GM12801 (cell line): Measurements from ENCODE around the gene ALOX5AP.

ENCODE experiments used
- TF ChIP-seq, protein P1 (sequence below): IDR thresholded peaks from one replicate; pipeline ENCODE4 v1.5.1; 2011; ENCODE audit warnings: control low read depth; ENCODE audit not compliant: insufficient read length; ENCODE audit errors: extremely low read depth

ALOX5AP gene

DNA sequence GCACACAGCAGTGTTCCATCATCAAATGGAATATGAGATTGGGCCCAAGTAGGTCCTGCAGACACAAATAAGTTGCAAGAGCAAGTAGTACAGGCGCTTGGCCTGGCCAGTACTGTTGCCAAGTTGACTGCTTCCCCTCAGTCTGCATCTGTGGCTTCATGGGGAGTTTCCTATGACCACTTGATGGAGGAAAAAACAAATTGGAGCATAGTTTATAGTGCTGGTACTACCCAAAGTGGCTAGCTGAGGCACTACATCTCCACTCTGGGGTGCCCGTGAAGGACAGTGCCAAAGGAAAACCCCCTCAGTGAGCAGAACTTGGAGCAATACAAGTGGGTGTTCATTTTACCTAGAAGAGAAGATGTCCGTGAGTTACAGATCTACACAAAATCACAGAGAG, 10.6 kb upstream of the ALOX5AP start:
- TF ChIP-seq, protein P1, sequence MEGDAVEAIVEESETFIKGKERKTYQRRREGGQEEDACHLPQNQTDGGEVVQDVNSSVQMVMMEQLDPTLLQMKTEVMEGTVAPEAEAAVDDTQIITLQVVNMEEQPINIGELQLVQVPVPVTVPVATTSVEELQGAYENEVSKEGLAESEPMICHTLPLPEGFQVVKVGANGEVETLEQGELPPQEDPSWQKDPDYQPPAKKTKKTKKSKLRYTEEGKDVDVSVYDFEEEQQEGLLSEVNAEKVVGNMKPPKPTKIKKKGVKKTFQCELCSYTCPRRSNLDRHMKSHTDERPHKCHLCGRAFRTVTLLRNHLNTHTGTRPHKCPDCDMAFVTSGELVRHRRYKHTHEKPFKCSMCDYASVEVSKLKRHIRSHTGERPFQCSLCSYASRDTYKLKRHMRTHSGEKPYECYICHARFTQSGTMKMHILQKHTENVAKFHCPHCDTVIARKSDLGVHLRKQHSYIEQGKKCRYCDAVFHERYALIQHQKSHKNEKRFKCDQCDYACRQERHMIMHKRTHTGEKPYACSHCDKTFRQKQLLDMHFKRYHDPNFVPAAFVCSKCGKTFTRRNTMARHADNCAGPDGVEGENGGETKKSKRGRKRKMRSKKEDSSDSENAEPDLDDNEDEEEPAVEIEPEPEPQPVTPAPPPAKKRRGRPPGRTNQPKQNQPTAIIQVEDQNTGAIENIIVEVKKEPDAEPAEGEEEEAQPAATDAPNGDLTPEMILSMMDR: no peak

- TF ChIP-seq, protein P1: no peak
Observed at GRCh38 chr13:30725326-30726085, 9.8 kb upstream of the ALOX5AP start.

- TF ChIP-seq, protein P1: no peak
Observed at GRCh38 chr13:30726192-30726591, 9.2 kb upstream of the ALOX5AP start.

GRCh38 chr13:30727491-30728355, 7.6 kb upstream of the ALOX5AP start:
- TF ChIP-seq, protein P1: no peak

- TF ChIP-seq, protein P1: no peak
Observed at GRCh38 chr13:30729801-30730200, 5.5 kb upstream of the ALOX5AP start.

GRCh38 chr13:30730526-30730925, 4.8 kb upstream of the ALOX5AP start:
- TF ChIP-seq, protein P1: no peak

- TF ChIP-seq, protein P1: no peak
Observed at GRCh38 chr13:30731361-30732045, 3.8 kb upstream of the ALOX5AP start.
